ENCODE data around the gene KIF26B.

The KIF26B gene

DNA sequence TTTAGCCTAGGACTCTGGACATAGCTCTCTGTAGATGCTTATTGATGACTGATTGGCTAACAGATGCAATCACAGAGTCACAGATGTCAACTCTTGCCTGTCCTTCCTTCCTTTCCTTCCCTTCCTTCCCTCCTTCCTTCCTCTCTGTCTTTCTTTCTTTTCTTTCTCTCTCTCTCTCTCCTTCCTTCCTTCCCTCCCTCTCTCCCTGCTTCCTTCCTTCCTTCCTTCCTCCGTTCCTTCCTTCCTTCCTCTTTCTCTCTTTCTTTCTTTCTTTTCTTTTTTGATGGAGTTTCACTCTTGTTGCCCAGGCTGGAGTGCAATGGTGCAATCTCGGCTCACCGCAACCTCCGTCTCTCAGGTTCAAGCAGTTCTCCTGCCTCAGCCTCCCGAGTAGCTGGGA lies 106.1 kb downstream of the KIF26B start:
- DNase-seq (no peak), ATAC-seq (ENCODE audit: insufficient read depth, low read depth) (no peak)
- H4K20me1 ChIP-seq (ENCODE audit: insufficient read depth, low read length): no peaks in the 10 kb centered on the region
- H3K36me3 ChIP-seq (ENCODE audit: insufficient read depth, low read length): no peaks in the 10 kb centered on the region
- no peak overlapping the region for H3K9ac ChIP-seq (ENCODE audit: low read depth, low read length)
- no peaks in the 10 kb centered on the region for H3K4me1 ChIP-seq (ENCODE audit: insufficient read depth, low read length)
- no peaks in the 10 kb centered on the region for H3K9me3 ChIP-seq (ENCODE audit: insufficient read depth, low read length, severe bottlenecking)
- no peak for TF ChIP-seq CTCF (IDR thresholded peaks at IDR 0.05; ENCODE audit: borderline replicate concordance, extremely low read depth, low read length, poor library complexity, severe bottlenecking)
- no peak overlapping the region for H3K4me2 ChIP-seq (ENCODE audit: insufficient read depth, low read length)
- no peak overlapping the region for H3K27ac ChIP-seq (ENCODE audit: low read length)
- H2AFZ ChIP-seq (ENCODE audit: low read depth, low read length): no peak overlapping the region
- H3K79me2 ChIP-seq (ENCODE audit: insufficient read depth, low read length): no peaks in the 10 kb centered on the region
- no peak overlapping the region for H3K4me3 ChIP-seq (ENCODE audit: low read depth in 1 of 2, low read length in 2 of 2)
- H3K27me3 ChIP-seq (ENCODE audit: insufficient read depth, low read length, poor library complexity): peaks cover 2% of the 10 kb centered on the region

DNA sequence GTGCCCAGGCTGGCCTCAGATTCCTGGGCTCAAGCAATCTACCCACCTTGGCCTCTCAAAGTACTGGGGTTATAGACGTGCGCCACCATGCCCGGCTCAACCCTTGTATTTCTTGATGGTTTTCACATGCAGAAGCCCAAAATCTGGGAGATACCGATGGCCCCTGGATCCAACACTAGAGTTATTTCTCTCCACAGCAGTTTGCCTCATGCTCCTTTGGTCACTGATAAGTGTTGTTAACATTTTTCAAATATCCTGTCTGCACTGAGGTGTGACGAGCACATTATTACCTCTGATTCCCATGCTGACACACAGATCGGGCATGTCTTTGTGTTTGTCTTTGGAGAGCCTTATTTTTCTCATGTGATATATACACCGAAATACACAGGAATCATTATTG lies 107.0 kb downstream of the KIF26B start:
- no peak overlapping the region for H3K4me2 ChIP-seq (ENCODE audit: insufficient read depth, low read length)
- H3K9ac ChIP-seq (ENCODE audit: low read depth, low read length): no peak overlapping the region
- peaks cover 2% of the 10 kb centered on the region for H3K27me3 ChIP-seq (ENCODE audit: insufficient read depth, low read length, poor library complexity)
- no peaks in the 10 kb centered on the region for H3K9me3 ChIP-seq (ENCODE audit: insufficient read depth, low read length, severe bottlenecking)
- ATAC-seq (ENCODE audit: insufficient read depth, low read depth) (no peak), DNase-seq (no peak)
- no peaks in the 10 kb centered on the region for H3K4me1 ChIP-seq (ENCODE audit: insufficient read depth, low read length)
- H3K79me2 ChIP-seq (ENCODE audit: insufficient read depth, low read length): no peaks in the 10 kb centered on the region
- no peak overlapping the region for H2AFZ ChIP-seq (ENCODE audit: low read depth, low read length)
- H4K20me1 ChIP-seq (ENCODE audit: insufficient read depth, low read length): no peaks in the 10 kb centered on the region
- no peaks in the 10 kb centered on the region for H3K36me3 ChIP-seq (ENCODE audit: insufficient read depth, low read length)
- H3K27ac ChIP-seq (ENCODE audit: low read length): no peak overlapping the region
- TF ChIP-seq CTCF (IDR thresholded peaks at IDR 0.05; ENCODE audit: borderline replicate concordance, extremely low read depth, low read length, poor library complexity, severe bottlenecking): no peak
- no peak for TF ChIP-seq EZH2 (IDR thresholded peaks at IDR 0.05; ENCODE audit: borderline replicate concordance, low read depth, low read length, severe bottlenecking)
- no peak overlapping the region for H3K4me3 ChIP-seq (ENCODE audit: low read depth in 1 of 2, low read length in 2 of 2)

DNA sequence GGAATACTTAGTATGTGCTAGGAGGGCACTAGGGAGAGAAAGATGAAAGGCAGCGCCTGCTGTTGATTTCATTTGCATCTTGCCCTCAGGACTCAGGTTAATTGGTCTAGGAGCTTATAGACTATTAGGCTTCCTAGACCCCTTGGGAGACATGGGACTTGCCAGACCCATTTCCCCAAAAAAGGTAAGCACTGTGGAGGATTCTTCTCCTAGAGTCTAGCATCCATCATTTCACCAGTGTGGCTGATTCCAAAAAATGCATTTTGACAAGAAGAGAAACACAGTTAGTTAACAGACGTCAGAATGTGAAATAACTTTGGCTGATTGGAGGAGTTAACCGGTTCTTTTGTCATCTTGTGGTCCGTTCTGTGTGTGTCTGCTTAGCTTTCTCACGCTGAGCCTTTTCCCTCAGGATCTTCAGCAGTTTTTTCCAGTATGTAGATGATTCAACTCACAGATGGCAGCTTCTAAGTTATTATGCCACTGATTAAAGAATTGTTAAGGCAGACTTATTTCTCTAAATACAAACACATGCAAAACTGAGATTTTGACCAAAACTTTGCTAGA lies 108.8 kb downstream of the KIF26B start:
- Histone ChIP-seq H3K36me3 (ENCODE audit: insufficient read depth, low read length) (no peaks in the 10 kb centered on the region), H3K4me1 (ENCODE audit: insufficient read depth, low read length) (no peaks in the 10 kb centered on the region), H2AFZ (ENCODE audit: low read depth, low read length) (no peak overlapping the region), H3K4me3 (ENCODE audit: low read depth in 1 of 2, low read length in 2 of 2) (no peak overlapping the region), H3K27ac (ENCODE audit: low read length) (no peak overlapping the region), H3K4me2 (ENCODE audit: insufficient read depth, low read length) (no peak overlapping the region), H3K9ac (ENCODE audit: low read depth, low read length) (no peak overlapping the region), H3K9me3 (ENCODE audit: insufficient read depth, low read length, severe bottlenecking) (no peaks in the 10 kb centered on the region), H4K20me1 (ENCODE audit: insufficient read depth, low read length) (no peaks in the 10 kb centered on the region), H3K79me2 (ENCODE audit: insufficient read depth, low read length) (no peaks in the 10 kb centered on the region), H3K27me3 (ENCODE audit: insufficient read depth, low read length, poor library complexity) (peaks cover 2% of the 10 kb centered on the region)
- ATAC-seq (ENCODE audit: insufficient read depth, low read depth): no peak
- no peak for TF ChIP-seq CTCF (IDR thresholded peaks at IDR 0.05; ENCODE audit: borderline replicate concordance, extremely low read depth, low read length, poor library complexity, severe bottlenecking)
- TF ChIP-seq EZH2 (IDR thresholded peaks at IDR 0.05; ENCODE audit: borderline replicate concordance, low read depth, low read length, severe bottlenecking): no peak
- DNase-seq: no peak

DNA sequence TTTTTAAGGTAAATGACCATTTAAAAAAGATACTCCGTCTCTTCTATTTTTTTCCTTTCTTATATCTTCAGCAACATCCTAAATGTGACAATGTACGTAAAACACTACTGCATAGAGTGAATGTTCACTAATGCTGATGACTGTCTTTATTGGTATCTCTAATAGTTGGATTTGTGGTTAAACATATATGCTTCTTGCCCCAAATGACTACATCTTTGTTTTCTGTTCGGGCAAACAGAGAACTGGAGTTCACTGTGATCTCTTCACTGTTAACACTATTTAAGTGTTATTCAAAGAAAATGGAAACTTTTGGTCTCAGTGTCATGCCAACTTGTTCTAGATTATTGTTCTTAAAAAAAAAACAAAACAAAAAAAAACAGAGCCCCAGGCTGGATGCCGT lies 109.4 kb downstream of the KIF26B start:
- Histone ChIP-seq H4K20me1 (ENCODE audit: insufficient read depth, low read length) (no peaks in the 10 kb centered on the region), H3K9ac (ENCODE audit: low read depth, low read length) (no peak overlapping the region), H3K4me2 (ENCODE audit: insufficient read depth, low read length) (no peak overlapping the region), H3K79me2 (ENCODE audit: insufficient read depth, low read length) (no peaks in the 10 kb centered on the region), H2AFZ (ENCODE audit: low read depth, low read length) (no peak overlapping the region), H3K27me3 (ENCODE audit: insufficient read depth, low read length, poor library complexity) (peaks cover 2% of the 10 kb centered on the region), H3K27ac (ENCODE audit: low read length) (no peak overlapping the region), H3K36me3 (ENCODE audit: insufficient read depth, low read length) (no peaks in the 10 kb centered on the region), H3K4me3 (ENCODE audit: low read depth in 1 of 2, low read length in 2 of 2) (no peak overlapping the region), H3K4me1 (ENCODE audit: insufficient read depth, low read length) (no peaks in the 10 kb centered on the region), H3K9me3 (ENCODE audit: insufficient read depth, low read length, severe bottlenecking) (no peaks in the 10 kb centered on the region)
- DNase-seq: no peak
- ATAC-seq (ENCODE audit: insufficient read depth, low read depth): no peak
- no peak for TF ChIP-seq EZH2 (IDR thresholded peaks at IDR 0.05; ENCODE audit: borderline replicate concordance, low read depth, low read length, severe bottlenecking)
- TF ChIP-seq CTCF (IDR thresholded peaks at IDR 0.05; ENCODE audit: borderline replicate concordance, extremely low read depth, low read length, poor library complexity, severe bottlenecking): no peak

Measured in DND-41 (cell line).